ENCODE results near the gene TMEM140.

DNA sequence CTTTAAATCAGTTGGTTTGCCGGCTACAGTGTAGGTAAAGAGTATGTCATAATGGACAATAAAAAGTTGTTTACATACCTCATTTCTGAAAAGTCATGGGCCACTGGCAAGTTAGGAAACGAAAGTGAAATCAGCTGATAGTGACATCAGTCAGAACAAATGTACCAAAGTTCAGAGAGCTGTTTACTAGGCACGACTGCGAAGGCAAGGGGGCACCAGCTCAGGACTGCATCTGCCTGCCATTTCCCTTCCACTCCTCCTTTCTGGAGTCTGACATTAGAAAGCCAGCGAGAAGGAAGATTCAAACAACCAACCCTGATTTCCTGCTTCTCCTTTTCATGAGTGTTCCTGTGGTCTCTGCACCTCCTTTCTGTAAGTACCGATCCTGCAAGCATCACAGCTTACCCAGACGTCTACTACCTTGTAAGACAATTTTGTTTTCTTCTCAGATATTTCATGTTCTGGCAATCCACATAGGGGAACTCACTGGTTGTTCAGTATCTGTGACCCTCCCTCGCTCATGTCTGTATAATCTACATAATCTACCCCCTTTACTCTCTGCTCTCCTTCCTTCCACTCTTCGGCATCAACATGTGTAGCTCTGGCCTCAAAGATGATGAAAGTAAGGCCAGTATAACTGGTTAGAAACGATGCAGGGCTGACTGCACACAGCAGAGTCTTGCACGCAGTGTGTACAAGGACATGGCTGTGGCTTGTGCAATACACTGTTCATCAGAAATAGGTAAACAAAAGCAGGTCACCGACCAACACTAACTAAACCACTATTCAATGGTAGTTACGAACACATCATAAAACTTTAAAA is at the start of gene TMEM140:
- TF ChIP-seq, protein P1, sequence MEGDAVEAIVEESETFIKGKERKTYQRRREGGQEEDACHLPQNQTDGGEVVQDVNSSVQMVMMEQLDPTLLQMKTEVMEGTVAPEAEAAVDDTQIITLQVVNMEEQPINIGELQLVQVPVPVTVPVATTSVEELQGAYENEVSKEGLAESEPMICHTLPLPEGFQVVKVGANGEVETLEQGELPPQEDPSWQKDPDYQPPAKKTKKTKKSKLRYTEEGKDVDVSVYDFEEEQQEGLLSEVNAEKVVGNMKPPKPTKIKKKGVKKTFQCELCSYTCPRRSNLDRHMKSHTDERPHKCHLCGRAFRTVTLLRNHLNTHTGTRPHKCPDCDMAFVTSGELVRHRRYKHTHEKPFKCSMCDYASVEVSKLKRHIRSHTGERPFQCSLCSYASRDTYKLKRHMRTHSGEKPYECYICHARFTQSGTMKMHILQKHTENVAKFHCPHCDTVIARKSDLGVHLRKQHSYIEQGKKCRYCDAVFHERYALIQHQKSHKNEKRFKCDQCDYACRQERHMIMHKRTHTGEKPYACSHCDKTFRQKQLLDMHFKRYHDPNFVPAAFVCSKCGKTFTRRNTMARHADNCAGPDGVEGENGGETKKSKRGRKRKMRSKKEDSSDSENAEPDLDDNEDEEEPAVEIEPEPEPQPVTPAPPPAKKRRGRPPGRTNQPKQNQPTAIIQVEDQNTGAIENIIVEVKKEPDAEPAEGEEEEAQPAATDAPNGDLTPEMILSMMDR (IDR thresholded peaks at IDR 0.05): no peak
- TF ChIP-seq POLR2AphosphoS5 (IDR thresholded peaks at IDR 0.05; ENCODE audit: low read depth, low read length) (no peak), TCF7L2 (IDR thresholded peaks at IDR 0.05; ENCODE audit: low read depth, low read length) (no peak), SIN3A (IDR thresholded peaks at IDR 0.05; ENCODE audit: borderline replicate concordance, insufficient read depth, low read depth, low read length) (0 out of 2 replicates have a peak, but pooled peaks have one; percentile 72)
- TF ChIP-seq, protein P2, sequence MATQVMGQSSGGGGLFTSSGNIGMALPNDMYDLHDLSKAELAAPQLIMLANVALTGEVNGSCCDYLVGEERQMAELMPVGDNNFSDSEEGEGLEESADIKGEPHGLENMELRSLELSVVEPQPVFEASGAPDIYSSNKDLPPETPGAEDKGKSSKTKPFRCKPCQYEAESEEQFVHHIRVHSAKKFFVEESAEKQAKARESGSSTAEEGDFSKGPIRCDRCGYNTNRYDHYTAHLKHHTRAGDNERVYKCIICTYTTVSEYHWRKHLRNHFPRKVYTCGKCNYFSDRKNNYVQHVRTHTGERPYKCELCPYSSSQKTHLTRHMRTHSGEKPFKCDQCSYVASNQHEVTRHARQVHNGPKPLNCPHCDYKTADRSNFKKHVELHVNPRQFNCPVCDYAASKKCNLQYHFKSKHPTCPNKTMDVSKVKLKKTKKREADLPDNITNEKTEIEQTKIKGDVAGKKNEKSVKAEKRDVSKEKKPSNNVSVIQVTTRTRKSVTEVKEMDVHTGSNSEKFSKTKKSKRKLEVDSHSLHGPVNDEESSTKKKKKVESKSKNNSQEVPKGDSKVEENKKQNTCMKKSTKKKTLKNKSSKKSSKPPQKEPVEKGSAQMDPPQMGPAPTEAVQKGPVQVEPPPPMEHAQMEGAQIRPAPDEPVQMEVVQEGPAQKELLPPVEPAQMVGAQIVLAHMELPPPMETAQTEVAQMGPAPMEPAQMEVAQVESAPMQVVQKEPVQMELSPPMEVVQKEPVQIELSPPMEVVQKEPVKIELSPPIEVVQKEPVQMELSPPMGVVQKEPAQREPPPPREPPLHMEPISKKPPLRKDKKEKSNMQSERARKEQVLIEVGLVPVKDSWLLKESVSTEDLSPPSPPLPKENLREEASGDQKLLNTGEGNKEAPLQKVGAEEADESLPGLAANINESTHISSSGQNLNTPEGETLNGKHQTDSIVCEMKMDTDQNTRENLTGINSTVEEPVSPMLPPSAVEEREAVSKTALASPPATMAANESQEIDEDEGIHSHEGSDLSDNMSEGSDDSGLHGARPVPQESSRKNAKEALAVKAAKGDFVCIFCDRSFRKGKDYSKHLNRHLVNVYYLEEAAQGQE (IDR thresholded peaks at IDR 0.05; ENCODE audit: insufficient read depth in 1 of 2, low read depth in 2 of 2, low read length in 1 of 2): no peak

Data from Panc1 (cell line).